Tibial artery (tissue), 4 donors: ENCODE measurements around the gene LZTS3.

Experiments used
- DNase-seq, 2 donors: peaks; one replicate each; pipeline ENCODE4 v3.0.0-alpha.2; 2019
- H3K27ac ChIP-seq, 2 donors: fragments of 200-600 bp; sonication (generic) in 1 of 2; 1 replicate in 1 of 2; 2 replicates in 1 of 2; pipeline ENCODE4 v1.5.1; 2018 to 2019; ENCODE audit warnings: mild to moderate bottlenecking in 1 of 2
- H3K27me3 ChIP-seq, 2 donors: fragments of 200-600 bp; sonication (generic) in 1 of 2; one replicate each; pipeline versions ENCODE4 v1.5.1 to v1.6.0; 2016 to 2019
- H3K36me3 ChIP-seq, 3 donors: fragments of 200-600 bp; sonication (generic) in 2 of 3; one replicate each; pipeline ENCODE4 v1.5.1; 2016 to 2019; ENCODE audit warnings: mild to moderate bottlenecking in 2 of 3
- H3K4me1 ChIP-seq, 4 donors: fragments of 200-600 bp; sonication (generic) in 2 of 4; 1 replicate in 3 of 4; 2 replicates in 1 of 4; pipeline ENCODE4 v1.5.1; 2016 to 2019
- H3K4me3 ChIP-seq, 2 donors: fragments of 200-600 bp; sonication (generic) in 1 of 2; 1 replicate in 1 of 2; 2 replicates in 1 of 2; pipeline ENCODE4 v1.5.1; 2018 to 2019; ENCODE audit warnings: mild to moderate bottlenecking in 2 of 2
- H3K9me3 ChIP-seq, 3 donors: fragments of 200-600 bp; sonication (generic) in 1 of 3; one replicate each; pipeline ENCODE4 v1.5.1; 2016 to 2019
- intact Hi-C: fragments of 100-400 bp; cut with DNase I; formaldehyde crosslinking; loops from one replicate; pipeline ENCODE4 v1.15.0; 2023; ENCODE audit warnings: low total_unique reads
- TF ChIP-seq, protein P1 (sequence below), 2 experiments: fragments of 200-600 bp in 1 of 2; fragments of 450-650 bp in 1 of 2; IDR thresholded peaks; one replicate each; pipeline ENCODE4 v1.5.1; 2017 to 2019; ENCODE audit warnings: antibody characterized with exemption in 2 of 2, mild to moderate bottlenecking in 1 of 2, moderate library complexity in 1 of 2

Gene LZTS3

GRCh38 chr20:3194617-3195280 lies 21.4 kb upstream of the LZTS3 start:
- no peaks in the 10 kb centered on the region for H3K4me1 ChIP-seq
- no peak for DNase-seq
- no peak overlapping the region for H3K27ac ChIP-seq
- TF ChIP-seq, protein P1, sequence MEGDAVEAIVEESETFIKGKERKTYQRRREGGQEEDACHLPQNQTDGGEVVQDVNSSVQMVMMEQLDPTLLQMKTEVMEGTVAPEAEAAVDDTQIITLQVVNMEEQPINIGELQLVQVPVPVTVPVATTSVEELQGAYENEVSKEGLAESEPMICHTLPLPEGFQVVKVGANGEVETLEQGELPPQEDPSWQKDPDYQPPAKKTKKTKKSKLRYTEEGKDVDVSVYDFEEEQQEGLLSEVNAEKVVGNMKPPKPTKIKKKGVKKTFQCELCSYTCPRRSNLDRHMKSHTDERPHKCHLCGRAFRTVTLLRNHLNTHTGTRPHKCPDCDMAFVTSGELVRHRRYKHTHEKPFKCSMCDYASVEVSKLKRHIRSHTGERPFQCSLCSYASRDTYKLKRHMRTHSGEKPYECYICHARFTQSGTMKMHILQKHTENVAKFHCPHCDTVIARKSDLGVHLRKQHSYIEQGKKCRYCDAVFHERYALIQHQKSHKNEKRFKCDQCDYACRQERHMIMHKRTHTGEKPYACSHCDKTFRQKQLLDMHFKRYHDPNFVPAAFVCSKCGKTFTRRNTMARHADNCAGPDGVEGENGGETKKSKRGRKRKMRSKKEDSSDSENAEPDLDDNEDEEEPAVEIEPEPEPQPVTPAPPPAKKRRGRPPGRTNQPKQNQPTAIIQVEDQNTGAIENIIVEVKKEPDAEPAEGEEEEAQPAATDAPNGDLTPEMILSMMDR (IDR thresholded peaks at IDR 0.05), result no peak
- H3K27me3 ChIP-seq, result no peaks in the 10 kb centered on the region
- H3K9me3 ChIP-seq, result no peaks in the 10 kb centered on the region
- H3K4me3 ChIP-seq, result no peak overlapping the region
- H3K36me3 ChIP-seq, result peaks cover 56 to 98% (median 74%) of the 10 kb centered on the region in 3 donors
- intact Hi-C loops, result no loop called here

GRCh38 chr20:3193806-3194616 lies 20.7 kb upstream of the LZTS3 start:
- H3K36me3 ChIP-seq, result peaks cover 51 to 98% (median 73%) of the 10 kb centered on the region in 3 donors
- TF ChIP-seq, protein P1 (IDR thresholded peaks at IDR 0.05), result no peak
- H3K27ac ChIP-seq, result no peak overlapping the region
- no peak for DNase-seq
- H3K9me3 ChIP-seq, result no peaks in the 10 kb centered on the region
- H3K4me3 ChIP-seq, result no peak overlapping the region
- no peaks in the 10 kb centered on the region for H3K4me1 ChIP-seq
- intact Hi-C loops, result no loop called here
- no peaks in the 10 kb centered on the region for H3K27me3 ChIP-seq

- no peaks in the 10 kb centered on the region for H3K4me1 ChIP-seq
- H3K36me3 ChIP-seq, result peaks cover 51 to 93% (median 71%) of the 10 kb centered on the region in 3 donors
- H3K9me3 ChIP-seq, result no peaks in the 10 kb centered on the region
- DNase-seq, result no peak
- TF ChIP-seq, protein P1 (IDR thresholded peaks at IDR 0.05), result no peak
- no peaks in the 10 kb centered on the region for H3K27me3 ChIP-seq
- no peak overlapping the region for H3K27ac ChIP-seq
- intact Hi-C loops, result no loop called here
- H3K4me3 ChIP-seq, result no peak overlapping the region
These were observed 19.1 kb upstream of the LZTS3 start for GRCh38 chr20:3192226-3193015.

DNA sequence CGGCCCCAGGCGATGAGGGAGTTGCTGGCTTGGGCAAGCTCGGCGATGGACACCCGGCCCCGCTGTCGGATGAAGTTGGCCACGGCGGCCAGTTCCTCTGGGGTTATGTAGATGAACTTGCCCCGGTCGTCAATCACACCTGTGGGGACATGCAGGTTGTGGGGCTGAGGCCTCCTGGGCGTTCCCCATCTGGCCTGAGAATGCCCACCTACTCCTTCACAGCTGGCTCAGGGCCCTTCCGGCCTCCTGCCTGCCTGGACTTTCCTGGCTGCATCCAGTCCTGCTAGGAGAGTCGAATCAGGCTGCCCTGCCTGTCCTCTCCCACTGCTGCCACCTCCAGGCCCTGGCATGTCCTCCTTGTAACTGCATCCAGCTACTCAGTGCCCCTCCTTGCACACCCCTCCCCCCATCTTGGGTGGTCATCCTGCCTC lies 17.3 kb upstream of the LZTS3 start:
- Histone ChIP-seq H3K27me3 (no peaks in the 10 kb centered on the region), H3K36me3 (peaks cover 51 to 76% (median 65%) of the 10 kb centered on the region in 3 donors), H3K4me1 (no peaks in the 10 kb centered on the region), H3K27ac (no peak overlapping the region), H3K4me3 (no peak overlapping the region), H3K9me3 (no peaks in the 10 kb centered on the region)
- TF ChIP-seq, protein P1 (IDR thresholded peaks at IDR 0.05), result no peak
- intact Hi-C loops, result no loop called here
- no peak for DNase-seq

GRCh38 chr20:3189561-3190131 lies 16.3 kb upstream of the LZTS3 start:
- Histone ChIP-seq H3K4me3 (no peak overlapping the region), H3K27ac (no peak overlapping the region)
- DNase-seq, result no peak

More at GRCh38 chr20:3189561-3190131, 16.3 kb upstream of the LZTS3 start:
- TF ChIP-seq, protein P1 (IDR thresholded peaks at IDR 0.05), result no peak
- H3K4me1 ChIP-seq, result no peaks in the 10 kb centered on the region
- no peaks in the 10 kb centered on the region for H3K9me3 ChIP-seq
- intact Hi-C loops, result no loop called here
- H3K27me3 ChIP-seq, result no peaks in the 10 kb centered on the region
- peaks cover 41 to 66% (median 55%) of the 10 kb centered on the region in 3 donors for H3K36me3 ChIP-seq
